ENCODE results near the gene RBPJ. TPM values are rescaled to one million over a fixed set of nuclear protein-coding genes. Genes with fewer than 3 reads are reported as not detected.
A peak's percentile ranks its signal among the peaks of the same experiment; 100 is the strongest.

The RBPJ gene
- total and polyA plus RNA-seq, 2 experiments from 2014 or later: 50.3 to 80.3 TPM

DNA sequence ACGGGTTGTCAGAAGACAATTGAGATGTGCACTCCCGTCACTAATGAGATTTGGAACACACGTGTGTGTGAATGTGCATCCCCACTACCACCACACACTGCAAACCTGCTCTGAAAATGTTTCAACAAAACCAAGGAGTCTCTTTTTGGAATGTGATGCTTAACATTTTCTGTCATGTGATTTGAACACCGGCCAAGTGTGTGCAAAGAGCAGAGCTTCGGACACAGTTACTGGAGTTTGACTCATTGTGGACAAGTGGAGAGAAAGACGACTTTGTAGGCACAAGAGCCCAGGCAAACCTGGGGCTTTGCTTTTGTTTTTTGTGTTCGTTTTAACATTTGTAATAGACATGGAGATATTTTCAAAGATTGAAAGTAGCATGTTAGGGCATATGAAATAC lies 120.3 kb downstream of the RBPJ start:
- TF ChIP-seq, protein P1, sequence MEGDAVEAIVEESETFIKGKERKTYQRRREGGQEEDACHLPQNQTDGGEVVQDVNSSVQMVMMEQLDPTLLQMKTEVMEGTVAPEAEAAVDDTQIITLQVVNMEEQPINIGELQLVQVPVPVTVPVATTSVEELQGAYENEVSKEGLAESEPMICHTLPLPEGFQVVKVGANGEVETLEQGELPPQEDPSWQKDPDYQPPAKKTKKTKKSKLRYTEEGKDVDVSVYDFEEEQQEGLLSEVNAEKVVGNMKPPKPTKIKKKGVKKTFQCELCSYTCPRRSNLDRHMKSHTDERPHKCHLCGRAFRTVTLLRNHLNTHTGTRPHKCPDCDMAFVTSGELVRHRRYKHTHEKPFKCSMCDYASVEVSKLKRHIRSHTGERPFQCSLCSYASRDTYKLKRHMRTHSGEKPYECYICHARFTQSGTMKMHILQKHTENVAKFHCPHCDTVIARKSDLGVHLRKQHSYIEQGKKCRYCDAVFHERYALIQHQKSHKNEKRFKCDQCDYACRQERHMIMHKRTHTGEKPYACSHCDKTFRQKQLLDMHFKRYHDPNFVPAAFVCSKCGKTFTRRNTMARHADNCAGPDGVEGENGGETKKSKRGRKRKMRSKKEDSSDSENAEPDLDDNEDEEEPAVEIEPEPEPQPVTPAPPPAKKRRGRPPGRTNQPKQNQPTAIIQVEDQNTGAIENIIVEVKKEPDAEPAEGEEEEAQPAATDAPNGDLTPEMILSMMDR (IDR thresholded peaks at IDR 0.05; ENCODE audit: low read depth, low read length): no peak
- no peaks in the 10 kb centered on the region for H3K27me3 ChIP-seq
- H3K27ac ChIP-seq: peak overlapping the region; percentile 42
- H3K4me1 ChIP-seq (ENCODE audit: low read depth): no peaks in the 10 kb centered on the region
- H3K36me3 ChIP-seq: peaks cover 4% of the 10 kb centered on the region
- DNase-seq (ENCODE audit: low read depth in 1 of 2, low spot score in 1 of 2): peak in 1 of 2 donors; percentile 68
- H3K4me3 ChIP-seq: no peak overlapping the region
- H3K9me3 ChIP-seq (ENCODE audit: low read depth): no peaks in the 10 kb centered on the region

GRCh38 chr4:26441771-26442170 lies 121.0 kb downstream of the RBPJ start:
- Histone ChIP-seq H3K4me3 (no peak overlapping the region), H3K4me1 (ENCODE audit: low read depth) (no peaks in the 10 kb centered on the region), H3K27me3 (no peaks in the 10 kb centered on the region), H3K27ac (no peak overlapping the region), H3K9me3 (ENCODE audit: low read depth) (no peaks in the 10 kb centered on the region), H3K36me3 (peaks cover 4% of the 10 kb centered on the region)
- no peak for DNase-seq (ENCODE audit: low read depth in 1 of 2, low spot score in 1 of 2)
- TF ChIP-seq, protein P1 (IDR thresholded peaks at IDR 0.05; ENCODE audit: low read depth, low read length): no peak

DNA sequence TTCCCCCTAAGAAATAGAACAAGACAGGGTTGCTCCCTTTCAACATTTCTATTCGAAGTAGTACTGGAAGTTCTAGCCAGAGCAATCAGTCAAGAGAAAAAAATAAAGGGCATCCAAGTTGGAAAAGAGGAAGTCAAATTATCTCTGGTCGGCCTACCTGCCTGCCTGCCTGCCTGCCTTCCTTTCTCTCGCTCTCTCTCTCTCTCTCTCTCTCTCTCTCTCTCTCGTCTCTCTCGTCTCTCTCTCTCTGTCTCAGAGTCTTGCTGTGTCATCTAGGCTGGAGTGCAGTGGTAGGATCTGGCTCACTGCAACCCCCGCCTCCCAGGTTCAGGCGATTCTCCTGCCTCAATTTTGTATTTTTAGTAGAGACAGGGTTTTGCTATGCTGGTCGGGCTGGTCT lies 126.6 kb downstream of the RBPJ start:
- Histone ChIP-seq H3K4me3 (no peak overlapping the region), H3K27ac (no peak overlapping the region), H3K9me3 (ENCODE audit: low read depth) (no peaks in the 10 kb centered on the region), H3K36me3 (no peaks in the 10 kb centered on the region), H3K4me1 (ENCODE audit: low read depth) (no peaks in the 10 kb centered on the region), H3K27me3 (no peaks in the 10 kb centered on the region)
- TF ChIP-seq, protein P1 (IDR thresholded peaks at IDR 0.05; ENCODE audit: low read depth, low read length): no peak
- no peak for DNase-seq (ENCODE audit: low read depth in 1 of 2, low spot score in 1 of 2)

DNA sequence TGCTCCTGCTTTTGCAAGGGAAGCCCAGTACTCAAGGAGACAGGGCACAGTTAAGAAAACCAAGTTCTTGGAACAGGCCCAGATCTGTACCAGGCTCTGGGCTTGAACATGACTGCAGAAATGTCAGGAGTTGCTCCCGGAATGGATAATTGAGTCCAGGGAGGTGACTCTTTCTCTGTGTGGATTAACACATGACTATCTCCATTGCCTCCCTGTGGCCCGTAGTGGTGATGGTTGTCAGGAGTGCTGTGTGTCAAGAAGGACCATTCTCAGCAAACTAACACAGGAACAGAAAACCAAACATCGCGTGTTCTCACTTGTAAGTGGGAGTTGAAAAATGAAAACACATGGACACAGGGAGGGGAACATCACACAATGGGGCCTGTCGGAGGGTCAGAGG lies 129.6 kb downstream of the RBPJ start:
- H3K36me3 ChIP-seq: no peaks in the 10 kb centered on the region
- no peaks in the 10 kb centered on the region for H3K4me1 ChIP-seq (ENCODE audit: low read depth)
- H3K4me3 ChIP-seq: no peak overlapping the region
- H3K27me3 ChIP-seq: no peaks in the 10 kb centered on the region
- no peak overlapping the region for H3K27ac ChIP-seq
- H3K9me3 ChIP-seq (ENCODE audit: low read depth): no peaks in the 10 kb centered on the region
- TF ChIP-seq, protein P1 (IDR thresholded peaks at IDR 0.05; ENCODE audit: low read depth, low read length): no peak
- no peak for DNase-seq (ENCODE audit: low read depth in 1 of 2, low spot score in 1 of 2)

DNA sequence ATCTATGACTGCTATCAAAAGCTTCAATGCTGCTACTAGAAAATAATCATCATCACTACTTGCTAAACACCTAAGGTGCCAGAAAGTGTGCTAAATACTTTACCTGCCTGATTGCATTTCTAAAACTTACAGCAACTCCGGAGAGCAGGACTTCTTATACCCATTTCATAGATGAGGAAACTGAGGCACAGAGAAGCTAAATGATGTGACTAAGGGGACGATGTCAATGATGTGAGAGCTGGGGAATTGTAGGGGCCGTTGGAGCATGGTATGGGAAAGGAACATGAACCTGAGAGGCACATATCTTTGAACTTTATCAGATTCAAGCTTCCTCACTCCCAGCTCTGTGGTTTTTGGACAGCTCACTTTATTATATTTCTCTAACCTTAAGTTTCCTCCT lies 130.8 kb downstream of the RBPJ start:
- Histone ChIP-seq H3K9me3 (ENCODE audit: low read depth) (no peaks in the 10 kb centered on the region), H3K4me3 (no peak overlapping the region), H3K27me3 (no peaks in the 10 kb centered on the region), H3K4me1 (ENCODE audit: low read depth) (no peaks in the 10 kb centered on the region), H3K27ac (no peak overlapping the region), H3K36me3 (no peaks in the 10 kb centered on the region)
- TF ChIP-seq, protein P1 (IDR thresholded peaks at IDR 0.05; ENCODE audit: low read depth, low read length): no peak
- DNase-seq (ENCODE audit: low read depth in 1 of 2, low spot score in 1 of 2): no peak

Measured in cardiac muscle cell (in vitro differentiated cells and primary cell).